IPS-18c (cell line): Measurements from ENCODE around the gene TIA1.
"Not testable (repeated sequence)": the region's sequence is repeated elsewhere in the genome, so short reads cannot be mapped to it uniquely, and the experiment has no call there.

Source experiments
- H3K4me3 ChIP-seq: 2 replicates; pipeline ENCODE4 v1.7.0; 2013; ENCODE audit warnings: low read depth, mild to moderate bottlenecking, low read length, moderate library complexity; ENCODE audit not compliant: insufficient read depth
- H3K9me3 ChIP-seq: one replicate; pipeline ENCODE4 v1.6.1; 2013; ENCODE audit warnings: mild to moderate bottlenecking, low read length, moderate library complexity; ENCODE audit not compliant: control insufficient read depth, insufficient read depth

The TIA1 gene

DNA sequence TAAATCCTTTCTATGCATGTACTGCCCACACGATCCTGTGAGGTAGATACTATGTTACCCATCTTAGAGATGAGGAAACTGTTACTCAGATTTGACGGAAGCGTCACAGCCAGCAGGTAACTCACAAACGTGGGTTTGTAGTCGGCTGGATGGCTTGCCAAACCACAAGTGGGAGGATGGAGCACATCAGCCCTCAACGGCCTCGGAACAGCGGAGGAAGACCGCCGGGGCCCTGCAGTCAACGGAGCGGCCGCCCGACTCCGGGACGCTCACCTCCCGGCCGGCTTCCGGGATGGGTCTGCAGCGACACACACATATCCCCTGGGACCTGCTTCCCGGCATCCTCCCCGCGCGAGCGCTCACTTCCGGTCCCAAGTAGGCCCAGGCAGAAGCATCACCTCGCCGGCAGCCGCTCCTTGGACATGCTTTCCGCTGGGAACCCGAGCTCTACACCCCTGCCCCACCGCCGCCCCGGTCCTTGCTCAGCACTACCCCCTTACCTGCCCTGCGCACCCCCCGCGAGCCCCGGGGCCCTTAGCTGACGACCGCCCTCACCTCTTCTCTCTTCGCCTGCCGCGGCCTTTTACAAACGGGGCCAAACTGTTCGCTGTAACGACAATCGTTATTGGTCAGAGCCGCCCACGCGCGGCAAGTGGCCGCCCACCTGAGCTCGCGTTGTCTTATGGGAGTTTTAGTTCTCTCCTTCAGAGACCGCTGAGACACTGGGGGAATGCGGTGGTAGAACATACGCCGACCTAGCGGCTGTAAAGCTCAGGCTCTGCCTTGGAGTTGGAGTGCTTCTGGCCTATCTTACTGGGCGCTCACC is 57.8 kb downstream of the TIA1 start, which contains the start of gene C2orf42:
C2orf42 (minus strand) TSS at position 602 of the 826 bp plus-strand sequence. CDS start 9,034 bp downstream, outside the sequence.
- H3K9me3 ChIP-seq: no peaks in the 10 kb centered on the region
- H3K4me3 ChIP-seq: peak within 1 kb of the TSS; percentile 88

DNA sequence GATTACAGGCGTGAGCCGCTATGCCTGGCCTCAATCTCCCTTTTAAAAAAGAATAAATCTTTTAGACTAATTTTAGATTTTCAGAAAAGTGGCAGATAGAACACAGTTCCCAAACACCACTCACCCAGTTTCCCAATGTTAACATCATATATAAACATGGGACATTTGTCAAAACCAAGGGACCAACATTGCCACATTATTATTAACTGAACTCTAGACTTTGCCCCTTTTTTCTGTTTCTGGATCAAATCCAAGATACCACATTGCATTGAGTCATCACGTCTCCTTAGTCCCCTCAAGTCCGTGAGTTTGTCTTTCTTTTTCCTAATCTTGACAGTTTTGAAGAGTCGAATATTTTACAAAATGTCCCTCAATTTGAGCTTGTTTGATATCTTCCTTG is 60.0 kb downstream of the TIA1 start:
- H3K9me3 ChIP-seq: no peaks in the 10 kb centered on the region
- no peak overlapping the region for H3K4me3 ChIP-seq

DNA sequence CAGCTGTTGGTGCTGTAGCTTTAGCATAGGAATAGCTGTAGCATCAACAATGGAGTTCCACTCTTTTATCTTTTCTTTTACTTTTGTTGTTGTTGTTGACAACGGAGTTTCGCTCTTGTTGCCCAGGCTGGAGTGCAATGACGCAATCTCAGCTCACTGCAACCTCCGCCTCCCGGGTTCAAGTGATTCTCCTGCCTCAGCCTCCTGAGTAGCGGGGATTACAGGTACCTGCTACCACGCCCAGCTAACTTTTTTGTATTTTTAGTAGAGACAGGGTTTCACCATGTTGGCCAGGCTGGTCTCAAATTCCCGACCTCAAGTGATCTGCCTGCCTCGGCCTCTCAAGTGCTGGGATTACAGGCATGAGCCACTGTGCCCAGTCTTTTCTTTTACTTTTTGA is 61.3 kb downstream of the TIA1 start:
- H3K4me3 ChIP-seq, H3K9me3 ChIP-seq: not testable (repeated sequence)

DNA sequence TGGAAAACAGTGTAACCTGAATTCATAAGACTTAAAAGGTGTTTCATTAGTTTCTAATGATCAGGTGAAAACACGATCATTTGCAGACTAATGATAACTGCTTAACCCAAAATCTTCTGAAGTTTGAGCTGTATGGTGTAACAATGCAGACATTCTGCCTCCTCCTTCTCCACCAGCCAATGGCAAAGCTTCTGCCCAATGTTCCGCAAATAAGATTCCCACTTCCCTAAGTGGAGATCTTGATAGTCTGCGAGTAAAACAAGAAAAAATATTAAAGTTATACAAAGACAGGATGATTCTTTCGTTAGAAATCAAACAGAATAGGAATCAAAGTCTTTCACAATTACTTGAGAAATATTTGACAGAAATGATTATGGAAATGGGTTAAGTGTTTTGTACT is 65.7 kb downstream of the TIA1 start:
- Histone ChIP-seq H3K4me3 (no peak overlapping the region), H3K9me3 (no peaks in the 10 kb centered on the region)

DNA sequence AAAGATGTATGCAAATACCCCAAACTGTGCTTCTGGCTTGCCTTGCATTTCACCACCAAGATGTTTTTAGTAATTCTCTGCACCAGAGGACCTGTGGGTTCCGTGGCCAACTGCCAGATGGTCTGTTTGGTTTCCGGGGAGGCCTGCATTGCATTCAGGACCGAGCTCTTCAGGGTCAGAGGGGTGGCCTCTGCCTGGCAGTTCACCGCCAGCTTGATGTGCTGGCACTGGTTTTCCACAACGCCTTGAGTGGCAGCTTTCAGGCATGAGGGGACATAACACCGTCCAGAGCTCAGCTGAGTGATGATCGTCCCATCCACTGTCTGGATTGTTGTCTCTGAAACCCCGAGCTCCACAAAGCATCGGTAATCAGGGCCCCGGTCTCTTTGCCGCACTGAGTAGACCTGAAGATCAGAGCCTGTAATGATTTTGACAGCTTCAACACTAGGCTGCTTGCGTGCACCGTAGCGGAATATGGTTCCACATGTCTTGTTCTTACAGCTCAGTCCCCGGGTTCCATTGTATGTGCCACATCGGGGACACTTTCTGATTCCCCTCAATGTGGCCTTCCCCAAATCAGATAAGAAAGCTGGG is 67.0 kb downstream of the TIA1 start:
- H3K4me3 ChIP-seq: no peak overlapping the region
- no peaks in the 10 kb centered on the region for H3K9me3 ChIP-seq

DNA sequence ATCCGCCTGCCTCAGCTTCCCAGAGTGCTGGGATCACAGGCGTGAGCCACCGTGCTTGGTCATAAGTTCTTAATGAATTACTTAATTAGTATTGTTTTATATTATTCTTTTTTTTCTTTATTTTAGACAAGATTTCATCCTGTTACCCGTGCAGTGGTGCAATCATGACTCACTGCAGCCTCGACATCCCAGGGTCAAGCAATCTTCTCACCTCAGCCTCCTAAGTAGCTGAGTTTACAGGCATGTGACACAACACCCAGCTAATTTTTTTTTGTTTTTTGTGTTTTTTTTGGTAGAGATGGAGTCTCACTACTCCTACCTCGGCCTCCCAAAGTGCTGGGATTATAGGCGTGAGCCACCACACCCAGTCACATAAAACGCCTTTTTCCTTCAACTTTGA is 74.9 kb downstream of the TIA1 start:
- no peaks in the 10 kb centered on the region for H3K9me3 ChIP-seq
- H3K4me3 ChIP-seq: no peak overlapping the region

DNA sequence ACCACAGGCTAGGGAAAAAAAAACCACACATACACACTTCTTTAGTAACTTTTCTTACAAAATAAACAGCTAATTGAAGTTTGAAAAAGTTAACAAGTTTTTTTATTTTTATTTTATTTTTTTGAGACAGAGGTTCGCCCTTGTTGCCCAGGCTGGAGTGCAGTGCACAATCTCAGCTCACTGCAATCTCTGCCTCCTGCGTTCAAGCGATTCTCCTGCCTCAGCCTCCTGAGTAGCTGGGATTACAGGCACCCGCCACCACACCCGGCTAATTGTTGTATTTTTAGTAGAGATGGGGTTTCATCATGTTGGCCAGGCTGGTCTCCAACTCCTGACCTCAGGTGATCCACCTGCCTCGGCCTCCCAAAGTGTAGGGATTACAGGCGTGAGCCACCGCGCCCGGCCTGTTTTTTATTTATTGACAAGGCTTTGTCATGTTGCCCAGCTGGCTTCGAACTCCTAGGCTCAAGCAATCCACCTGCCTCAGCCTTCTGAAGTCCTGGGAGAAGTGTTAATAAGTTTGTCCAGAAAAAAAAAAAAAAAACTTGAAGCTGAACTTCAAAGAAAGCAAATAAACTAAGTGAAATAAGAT is 78.7 kb downstream of the TIA1 start:
- not testable (repeated sequence) for H3K9me3 ChIP-seq, H3K4me3 ChIP-seq

DNA sequence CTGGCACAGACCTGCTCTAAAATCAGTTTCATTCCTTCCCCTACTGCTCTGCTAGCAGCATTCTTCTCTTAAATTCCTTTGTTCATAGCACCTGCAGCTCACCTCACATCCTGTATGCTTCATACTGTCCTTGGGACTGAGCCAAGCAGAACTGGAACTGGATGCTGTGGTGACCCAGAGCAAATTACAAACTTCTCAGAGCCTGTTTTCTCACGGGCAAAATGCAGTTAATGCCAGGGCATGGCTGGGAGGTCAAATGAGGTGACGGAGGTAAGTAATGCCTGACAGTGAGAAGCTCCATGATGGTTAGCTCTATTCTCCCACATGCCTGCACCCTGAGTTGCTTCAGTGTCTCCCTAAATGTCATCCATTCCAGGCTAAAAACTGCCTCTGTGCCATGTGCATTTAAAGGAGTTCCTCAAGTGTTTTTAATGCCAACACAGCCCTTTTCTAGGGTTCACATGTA is 87.3 kb downstream of the TIA1 start:
- Histone ChIP-seq H3K4me3 (no peak overlapping the region; the same call in 1 of the 2 replicates), H3K9me3 (no peaks in the 10 kb centered on the region)

DNA sequence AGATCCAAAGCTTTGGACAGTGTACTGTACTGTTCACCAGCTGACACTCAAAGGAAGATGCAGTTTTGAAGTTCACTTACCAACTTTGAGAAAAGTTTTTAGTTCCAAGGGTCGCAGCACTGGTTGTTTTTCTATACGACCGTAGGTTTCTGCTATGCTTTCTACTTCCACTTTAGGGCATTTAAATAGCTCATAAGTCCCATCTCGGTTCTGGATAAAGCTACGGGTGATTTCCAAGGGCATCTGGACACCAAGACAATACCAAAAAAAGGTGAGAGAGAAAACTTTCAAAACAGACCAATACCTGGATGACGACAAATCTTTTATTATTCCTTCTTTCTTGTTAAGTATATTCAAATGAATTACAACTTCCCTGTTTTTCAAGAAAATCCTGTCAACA is 87.9 kb downstream of the TIA1 start:
- H3K4me3 ChIP-seq: no peak overlapping the region
- H3K9me3 ChIP-seq: no peaks in the 10 kb centered on the region
